Osteoblast (primary cell): ENCODE data around the gene OGA. TPM values are rescaled to one million over a fixed set of nuclear protein-coding genes. Genes with fewer than 3 reads are reported as not detected.

Source experiments
- DNase-seq: peaks from one replicate; pipeline ENCODE4 v3.0.0; 2011; ENCODE audit warnings: low spot score, mixed read lengths; ENCODE audit not compliant: insufficient read length; ENCODE audit errors: missing footprints
- H2AFZ ChIP-seq: 2 replicates; pipeline ENCODE4 v1.6.0; 2011; ENCODE audit warnings: mild to moderate bottlenecking, low read length
- H3K27ac ChIP-seq: 2 replicates; pipeline ENCODE4 v1.5.1; 2011; ENCODE audit warnings: mild to moderate bottlenecking, low read depth, low read length, moderate library complexity
- H3K27me3 ChIP-seq: 2 replicates; pipeline ENCODE4 v1.6.0; 2012; ENCODE audit warnings: mild to moderate bottlenecking, control low read depth, inconsistent platforms, low read length, moderate library complexity; ENCODE audit not compliant: insufficient read depth
- H3K36me3 ChIP-seq: 2 replicates; pipeline ENCODE4 v1.5.1; 2011; ENCODE audit warnings: mild to moderate bottlenecking, low read length, control low read depth, moderate library complexity; ENCODE audit not compliant: insufficient read depth
- H3K4me1 ChIP-seq: 2 replicates; pipeline ENCODE4 v1.5.1; 2011; ENCODE audit warnings: mild to moderate bottlenecking, low read length, control low read depth, moderate library complexity; ENCODE audit not compliant: insufficient read depth
- H3K4me2 ChIP-seq: 2 replicates; pipeline ENCODE4 v1.6.0; 2011; ENCODE audit warnings: mild to moderate bottlenecking, low read length; ENCODE audit not compliant: insufficient read depth
- H3K4me3 ChIP-seq: fragments of 200-600 bp; sonication (generic); 3 replicates; pipeline ENCODE4 v1.5.1; 2012; ENCODE audit warnings: mild to moderate bottlenecking, low read length, inconsistent platforms; ENCODE audit not compliant: insufficient read depth
- H3K79me2 ChIP-seq: 2 replicates; pipeline ENCODE4 v1.6.0; 2012; ENCODE audit warnings: mild to moderate bottlenecking, low read length, control low read depth, inconsistent platforms; ENCODE audit not compliant: insufficient read depth
- H3K9me3 ChIP-seq: 2 replicates; pipeline ENCODE4 v1.5.1; 2011; ENCODE audit warnings: low read depth, low read length, control low read depth
- H4K20me1 ChIP-seq: 2 replicates; pipeline ENCODE4 v1.6.0; 2012; ENCODE audit warnings: mild to moderate bottlenecking, low read length, control low read depth; ENCODE audit not compliant: insufficient read depth
- total RNA-seq: library from RNA; depleted of rRNA; stranded (reverse); fragments of >200 nt; gene quantifications from 2 replicates; pipeline ENCODE4 v1.2.3, GENCODE V29; 2012
- TF ChIP-seq, protein P1 (sequence below): IDR thresholded peaks from 2 replicates; pipeline ENCODE4 v1.5.1; 2011; ENCODE audit warnings: mild to moderate bottlenecking, low read depth, low read length, moderate library complexity; ENCODE audit errors: extremely low read depth

OGA gene
- total RNA-seq, 1 donor, result 121 TPM

DNA sequence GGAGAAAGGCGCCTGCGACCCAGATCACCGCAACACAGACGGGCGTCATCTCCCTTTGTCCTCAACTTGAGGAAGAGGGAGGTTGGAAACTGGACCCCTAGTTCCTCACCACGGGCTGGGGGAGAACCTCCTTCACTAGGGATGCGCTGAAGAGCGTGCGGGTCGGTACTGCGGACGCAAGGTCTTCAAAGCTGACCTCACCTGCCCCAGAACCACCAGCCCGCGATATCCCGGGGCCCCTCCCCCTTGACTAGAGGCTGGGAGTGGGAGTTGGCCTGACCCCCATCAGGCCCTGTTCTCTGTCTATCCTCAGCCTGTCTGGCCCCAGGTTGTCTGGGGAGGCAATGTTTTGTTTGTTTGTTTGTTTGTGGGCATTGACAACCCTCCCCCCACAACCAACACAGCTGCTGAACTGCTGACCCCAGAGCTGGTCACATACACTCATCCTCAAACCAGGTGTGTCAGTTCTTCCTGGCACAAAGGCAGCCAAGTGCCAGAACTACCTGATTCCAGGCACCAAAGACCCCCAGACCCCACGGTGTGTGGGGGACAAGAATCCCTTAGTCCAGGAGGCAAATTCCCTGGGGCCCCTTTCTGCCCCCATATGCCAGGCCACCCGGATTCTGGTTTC lies 37.9 kb downstream of the OGA start:
- Histone ChIP-seq H3K27me3 (peaks cover 14% of the 10 kb centered on the region), H3K4me2 (peak overlapping the region; percentile 71), H3K27ac (no peak overlapping the region), H3K79me2 (peaks cover 12% of the 10 kb centered on the region), H4K20me1 (peaks cover 27% of the 10 kb centered on the region), H3K4me3 (peak overlapping the region; percentile 38), H3K36me3 (peaks cover 15% of the 10 kb centered on the region), H3K9me3 (no peaks in the 10 kb centered on the region), H3K4me1 (peaks cover 30% of the 10 kb centered on the region), H2AFZ (no peak overlapping the region)
- DNase-seq, result peak; percentile 89
- TF ChIP-seq, protein P1, sequence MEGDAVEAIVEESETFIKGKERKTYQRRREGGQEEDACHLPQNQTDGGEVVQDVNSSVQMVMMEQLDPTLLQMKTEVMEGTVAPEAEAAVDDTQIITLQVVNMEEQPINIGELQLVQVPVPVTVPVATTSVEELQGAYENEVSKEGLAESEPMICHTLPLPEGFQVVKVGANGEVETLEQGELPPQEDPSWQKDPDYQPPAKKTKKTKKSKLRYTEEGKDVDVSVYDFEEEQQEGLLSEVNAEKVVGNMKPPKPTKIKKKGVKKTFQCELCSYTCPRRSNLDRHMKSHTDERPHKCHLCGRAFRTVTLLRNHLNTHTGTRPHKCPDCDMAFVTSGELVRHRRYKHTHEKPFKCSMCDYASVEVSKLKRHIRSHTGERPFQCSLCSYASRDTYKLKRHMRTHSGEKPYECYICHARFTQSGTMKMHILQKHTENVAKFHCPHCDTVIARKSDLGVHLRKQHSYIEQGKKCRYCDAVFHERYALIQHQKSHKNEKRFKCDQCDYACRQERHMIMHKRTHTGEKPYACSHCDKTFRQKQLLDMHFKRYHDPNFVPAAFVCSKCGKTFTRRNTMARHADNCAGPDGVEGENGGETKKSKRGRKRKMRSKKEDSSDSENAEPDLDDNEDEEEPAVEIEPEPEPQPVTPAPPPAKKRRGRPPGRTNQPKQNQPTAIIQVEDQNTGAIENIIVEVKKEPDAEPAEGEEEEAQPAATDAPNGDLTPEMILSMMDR, result no peak

DNA sequence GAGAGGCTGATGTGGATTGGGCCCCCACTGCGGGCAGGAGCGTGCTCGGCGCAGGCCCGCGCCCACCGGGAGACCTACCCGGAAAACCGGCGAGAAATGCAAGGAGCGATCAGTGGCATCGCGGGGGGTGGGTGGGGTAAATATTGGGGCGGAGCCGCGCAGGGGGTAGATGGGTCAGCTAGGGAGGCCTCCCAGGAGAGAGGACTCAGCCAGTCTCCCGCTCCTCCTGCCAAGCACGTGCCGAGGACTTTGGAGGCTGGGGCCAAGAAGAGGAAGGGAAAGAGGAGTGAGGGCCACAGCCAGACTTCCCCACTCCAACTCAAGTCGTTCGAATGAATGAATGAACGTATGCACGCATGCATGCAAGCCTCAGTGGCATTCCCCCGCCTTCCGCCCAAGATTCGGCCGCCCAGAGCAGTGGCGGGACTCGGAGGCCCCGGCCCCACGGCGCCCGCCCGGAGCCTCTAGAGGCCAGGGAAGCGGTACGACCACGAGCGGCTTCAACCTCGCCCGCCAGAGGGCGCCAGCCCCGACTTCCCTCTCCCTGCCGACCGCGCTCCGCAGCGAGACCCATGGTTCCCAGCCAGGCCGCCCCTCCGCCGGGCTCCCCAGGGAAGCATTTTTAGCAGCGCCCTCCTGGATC lies 38.6 kb downstream of the OGA start:
- Histone ChIP-seq H4K20me1 (peaks cover 29% of the 10 kb centered on the region), H2AFZ (no peak overlapping the region)

DNA sequence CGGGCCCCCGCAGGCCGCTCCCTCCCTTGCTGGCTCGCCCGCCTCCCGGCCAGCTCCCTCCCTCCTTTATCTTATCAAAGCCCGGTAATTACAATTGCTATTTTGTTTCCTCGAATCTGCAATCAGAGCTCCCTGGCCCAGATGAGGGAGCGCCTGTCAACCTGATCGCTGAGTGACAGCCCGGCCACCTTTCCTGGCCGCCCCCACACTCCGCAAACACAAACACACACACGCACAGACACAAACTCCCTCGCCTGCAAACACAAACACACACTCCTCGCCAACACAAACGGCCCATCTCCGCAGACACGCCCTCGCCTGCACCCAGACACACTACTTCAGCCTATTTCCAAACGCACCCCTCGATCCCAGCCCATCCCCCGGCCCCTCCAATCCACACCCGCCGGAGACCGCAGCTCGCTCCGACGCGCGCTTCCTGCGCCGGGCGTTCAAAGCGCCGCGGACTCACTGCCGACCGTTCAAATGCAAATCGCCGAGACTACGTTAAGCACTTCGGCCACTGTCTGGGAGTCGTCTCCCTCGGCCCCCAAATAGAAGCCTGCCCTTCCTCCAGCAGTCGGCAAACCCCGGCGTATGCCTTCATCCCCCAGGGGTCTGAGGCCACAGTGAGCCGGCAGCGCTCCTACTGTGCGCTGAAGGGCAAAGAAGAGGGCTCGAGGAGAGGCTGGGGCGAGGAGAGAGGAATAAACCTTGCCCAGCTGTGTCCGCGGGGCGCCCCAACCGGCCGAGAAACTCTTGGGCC lies 39.3 kb downstream of the OGA start:
- TF ChIP-seq, protein P1, result no peak
- Histone ChIP-seq H3K9me3 (no peaks in the 10 kb centered on the region), H3K27ac (no peak overlapping the region), H3K4me2 (peak overlapping the region; percentile 71), H3K4me3 (peak overlapping the region; percentile 38), H3K36me3 (peaks cover 2% of the 10 kb centered on the region), H4K20me1 (peaks cover 29% of the 10 kb centered on the region), H2AFZ (no peak overlapping the region), H3K4me1 (peaks cover 27% of the 10 kb centered on the region), H3K79me2 (peaks cover 9% of the 10 kb centered on the region), H3K27me3 (peaks cover 27% of the 10 kb centered on the region)
- peak; percentile 90 for DNase-seq

More for the DNA sequence above, 38.6 kb downstream of the OGA start:
- Histone ChIP-seq H3K36me3 (peaks cover 9% of the 10 kb centered on the region), H3K9me3 (no peaks in the 10 kb centered on the region), H3K4me1 (peaks cover 30% of the 10 kb centered on the region), H3K27ac (no peak overlapping the region), H3K4me2 (peak overlapping the region; percentile 71), H3K4me3 (peak overlapping the region; percentile 38), H3K27me3 (peaks cover 20% of the 10 kb centered on the region), H3K79me2 (peaks cover 10% of the 10 kb centered on the region)
- TF ChIP-seq, protein P1, result peak; percentile 70
- peak; percentile 99 for DNase-seq
